Germinal center (tissue), 1 donor: ENCODE results near the gene GOLIM4.
"Not testable (repeated sequence)": the region's sequence is repeated elsewhere in the genome, so short reads cannot be mapped to it uniquely, and the experiment has no call there.

Experiments used
- DNase-seq: peaks from one replicate; pipeline ENCODE4 v3.0.0; 2012; ENCODE audit warnings: mixed read lengths, low spot score

The GOLIM4 gene

GRCh38 chr3:168072323-168072650, 23.4 kb downstream of the GOLIM4 start:
- DNase-seq = no peak

- DNase-seq = no peak
These were observed 24.0 kb downstream of the GOLIM4 start for GRCh38 chr3:168071591-168072322.

- DNase-seq = no peak
These were observed 24.8 kb downstream of the GOLIM4 start for GRCh38 chr3:168070919-168071318.

GRCh38 chr3:168068346-168068745, 27.4 kb downstream of the GOLIM4 start:
- no peak for DNase-seq

- no peak for DNase-seq
These were observed 28.8 kb downstream of the GOLIM4 start for GRCh38 chr3:168066882-168067281.

GRCh38 chr3:168065569-168065968, 30.2 kb downstream of the GOLIM4 start:
- DNase-seq = no peak

- no peak for DNase-seq
These were observed 32.6 kb downstream of the GOLIM4 start for GRCh38 chr3:168063122-168063521.

- no peak for DNase-seq
These were observed 33.0 kb downstream of the GOLIM4 start for GRCh38 chr3:168062679-168063078.

- DNase-seq = no peak
These were observed 34.3 kb downstream of the GOLIM4 start for GRCh38 chr3:168061332-168061996.

GRCh38 chr3:168060317-168060716, 35.4 kb downstream of the GOLIM4 start:
- no peak for DNase-seq

GRCh38 chr3:168058481-168058880, 37.2 kb downstream of the GOLIM4 start:
- DNase-seq = no peak

- DNase-seq = not testable (repeated sequence)
These were observed 39.1 kb downstream of the GOLIM4 start for GRCh38 chr3:168056398-168057230.

- DNase-seq = no peak
These were observed 41.3 kb downstream of the GOLIM4 start for GRCh38 chr3:168054447-168054846.

- no peak for DNase-seq
These were observed 42.6 kb downstream of the GOLIM4 start for GRCh38 chr3:168053115-168053514.

- no peak for DNase-seq
These were observed 43.2 kb downstream of the GOLIM4 start for GRCh38 chr3:168052515-168052914.

- DNase-seq = no peak
These were observed 43.9 kb downstream of the GOLIM4 start for GRCh38 chr3:168051531-168052471.

GRCh38 chr3:168051070-168051469, 44.7 kb downstream of the GOLIM4 start:
- DNase-seq = no peak

GRCh38 chr3:168049367-168049974, 46.3 kb downstream of the GOLIM4 start:
- DNase-seq = no peak

GRCh38 chr3:168048414-168049330, 47.1 kb downstream of the GOLIM4 start:
- no peak for DNase-seq

GRCh38 chr3:168047936-168048335, 47.8 kb downstream of the GOLIM4 start:
- no peak for DNase-seq
